Adrenal gland (tissue), 9 donors: ENCODE measurements around the gene RMP24.
A peak's percentile ranks its signal among the peaks of the same experiment; 100 is the strongest.

ENCODE experiments used
- DNase-seq, 7 donors: peaks; one replicate each; pipeline ENCODE4 v3.0.0-alpha.2; 2019 to 2020
- H3K27ac ChIP-seq, 5 donors: fragments of 200-600 bp; sonication (generic) in 4 of 5; 1 replicate in 3 of 5; 2 replicates in 2 of 5; pipeline versions ENCODE4 v1.5.1 to v1.8.0; 2016 to 2020; ENCODE audit warnings: mild to moderate bottlenecking in 1 of 5
- H3K27me3 ChIP-seq: fragments of 200-600 bp; 2 replicates; pipeline ENCODE4 v1.8.0; 2021
- H3K36me3 ChIP-seq, 2 donors: fragments of 200-600 bp; replicated peaks in 1 of 2; 1 replicate in 1 of 2; 2 replicates in 1 of 2; pipeline versions ENCODE4 v1.5.1 to v1.8.0; 2018 to 2022
- H3K4me1 ChIP-seq, 2 donors: fragments of 200-600 bp; replicated peaks in 1 of 2; 1 replicate in 1 of 2; 2 replicates in 1 of 2; pipeline versions ENCODE4 v1.5.1 to v1.8.0; 2018 to 2021
- H3K4me3 ChIP-seq, 4 donors: fragments of 200-600 bp; sonication (generic) in 3 of 4; one replicate each; pipeline ENCODE4 v1.5.1; 2016 to 2018
- H3K9me3 ChIP-seq, 3 donors: fragments of 200-600 bp; sonication (generic) in 1 of 3; replicated peaks in 1 of 3; 1 replicate in 2 of 3; 2 replicates in 1 of 3; pipeline versions ENCODE4 v1.5.1 to v1.8.0; 2016 to 2021
- CTCF ChIP-seq, 6 experiments: fragments of 450-650 bp in 4 of 6; fragments of 200-600 bp in 2 of 6; sonication (generic) in 1 of 6; IDR thresholded peaks; 1 replicate in 5 of 6; 2 replicates in 1 of 6; pipeline versions ENCODE4 v1.5.1 to v1.8.0; 2016 to 2021; ENCODE audit warnings: antibody characterized with exemption in 6 of 6, mild to moderate bottlenecking in 2 of 6, moderate library complexity in 1 of 6
- POLR2A ChIP-seq, 2 donors: fragments of 450-650 bp; IDR thresholded peaks; one replicate each; pipeline ENCODE4 v1.6.1; 2017; ENCODE audit warnings: antibody characterized with exemption in 2 of 2, mild to moderate bottlenecking in 2 of 2, moderate library complexity in 1 of 2
- WGBS, 4 donors: extraction: QIAGEN DNeasy Blood & Tissue Kit in 2 of 4; methylation state at CpG; one replicate each; pipeline versions ENCODE4 v1.1.5 to v1.1.7; 2013 to 2017; 5-methylcytosine and 5-hydroxymethylcytosine counted together
- intact Hi-C, 2 donors: fragments of 100-400 bp; cut with DNase I; formaldehyde crosslinking; loops; one replicate each; pipeline versions ENCODE4 v1.14.1 to v1.15.0; 2022 to 2023
- donor health status: healthy with polysubstance abuse.
- donor health status: Bipolar disorder and iron deficiency.
- donor health status: DM: yes; HTN: yes; CAD: no.
- donor health status: DM: no; HTN: no; CAD: no.
- donor health status: DM: no; HTN: no; CAD: no.

RMP24 gene

GRCh38 chr18:35972197-35973000, at the start of gene RMP24:
Gene RMP24, plus strand, starts transcription at chr18:35972679.
- peak within 1 kb of the TSS; percentile 2 to 93 (median 85) for H3K27ac ChIP-seq
- DNase-seq, result peak; percentile 93 to 98 (median 96)
- peaks cover 0 to 14% of the 10 kb centered on the region in 2 donors for H3K36me3 ChIP-seq
- WGBS, 4 donors, result 0 to 1% (median 1%) methylated on average over 21 to 73 of the region's 73 CpGs
- H3K9me3 ChIP-seq, result no peaks in the 10 kb centered on the region
- H3K27me3 ChIP-seq, result no peaks in the 10 kb centered on the region
- peak within 1 kb of the TSS; percentile 43 to 89 (median 79) for H3K4me3 ChIP-seq
- TF ChIP-seq POLR2A (IDR thresholded peaks at IDR 0.05) (peak; percentile 49 to 86), CTCF (IDR thresholded peaks at IDR 0.05) (no peak)
- intact Hi-C loops, result no loop called here
- peaks cover 11 to 26% of the 10 kb centered on the region in 2 donors for H3K4me1 ChIP-seq

GRCh38 chr18:35923939-35924684, 48.4 kb upstream of the RMP24 start:
- no peak overlapping the region for H3K27ac ChIP-seq
- WGBS, 4 donors, result 41 to 60% (median 58%) methylated on average over 4 of the region's 4 CpGs

GRCh38 chr18:35926884-35927283, 45.6 kb upstream of the RMP24 start:
- H3K4me1 ChIP-seq, result no peaks in the 10 kb centered on the region
- H3K27me3 ChIP-seq, result peaks cover 5% of the 10 kb centered on the region
- no peaks in the 10 kb centered on the region for H3K36me3 ChIP-seq
- WGBS, 4 donors, result 82 to 87% (median 84%) methylated on average over 10 to 11 of the region's 11 CpGs
- no peak for TF ChIP-seq POLR2A (IDR thresholded peaks at IDR 0.05)
- no peak for TF ChIP-seq CTCF (IDR thresholded peaks at IDR 0.05)
- H3K4me3 ChIP-seq, result no peak overlapping the region
- no peak for DNase-seq
- H3K27ac ChIP-seq, result no peak overlapping the region
- intact Hi-C loops, result no loop called here
- peaks cover 0 to 7% (median 0%) of the 10 kb centered on the region in 3 donors for H3K9me3 ChIP-seq

More at GRCh38 chr18:35923939-35924684, 48.4 kb upstream of the RMP24 start:
- TF ChIP-seq POLR2A (IDR thresholded peaks at IDR 0.05) (no peak), CTCF (IDR thresholded peaks at IDR 0.05) (no peak)
- no peaks in the 10 kb centered on the region for H3K9me3 ChIP-seq
- H3K27me3 ChIP-seq, result peaks cover 5% of the 10 kb centered on the region
- DNase-seq, result no peak
- no peaks in the 10 kb centered on the region for H3K4me1 ChIP-seq
- intact Hi-C loops, result no loop called here
- no peaks in the 10 kb centered on the region for H3K36me3 ChIP-seq
- no peak overlapping the region for H3K4me3 ChIP-seq

GRCh38 chr18:35927430-35927829, 45.0 kb upstream of the RMP24 start:
- intact Hi-C loops, result no loop called here
- Histone ChIP-seq H3K27me3 (peaks cover 5% of the 10 kb centered on the region), H3K4me1 (no peaks in the 10 kb centered on the region), H3K4me3 (no peak overlapping the region), H3K27ac (no peak overlapping the region), H3K9me3 (peaks cover 0 to 7% (median 0%) of the 10 kb centered on the region in 3 donors), H3K36me3 (no peaks in the 10 kb centered on the region)
- TF ChIP-seq CTCF (IDR thresholded peaks at IDR 0.05), result no peak
- TF ChIP-seq POLR2A (IDR thresholded peaks at IDR 0.05), result no peak
- WGBS, 4 donors, result 70 to 83% (median 75%) methylated on average over 3 of the region's 3 CpGs
- no peak for DNase-seq
